Cerebellar cortex (tissue), 1 donor: ENCODE measurements around the gene SH2B3.
A peak's percentile ranks its signal among the peaks of the same experiment; 100 is the strongest.
"Not testable (repeated sequence)": the region's sequence is repeated elsewhere in the genome, so short reads cannot be mapped to it uniquely, and the experiment has no call there.

Experiments used
- DNase-seq: peaks from one replicate; pipeline ENCODE4 v3.0.0-alpha.2; 2015; ENCODE audit warnings: low spot score

Gene SH2B3

GRCh38 chr12:111405859-111406473 lies at the start of gene SH2B3:
SH2B3 (plus strand) TSS chr12:111405923; CDS start chr12:111418146, 12,223 bp downstream.
- no peak for DNase-seq

- DNase-seq = no peak
Measured at GRCh38 chr12:111359231-111359913, 46.4 kb upstream of the SH2B3 start.

GRCh38 chr12:111359914-111360276 lies 45.8 kb upstream of the SH2B3 start:
- no peak for DNase-seq

GRCh38 chr12:111360325-111360930 lies 45.3 kb upstream of the SH2B3 start:
- DNase-seq = no peak

GRCh38 chr12:111361073-111361716 lies 44.5 kb upstream of the SH2B3 start:
- DNase-seq = no peak

GRCh38 chr12:111361717-111362576 lies 43.8 kb upstream of the SH2B3 start:
- DNase-seq = no peak

- DNase-seq = no peak
Measured at GRCh38 chr12:111362687-111363475, 42.8 kb upstream of the SH2B3 start.

- DNase-seq = no peak
Measured at GRCh38 chr12:111363578-111363977, 42.1 kb upstream of the SH2B3 start.

GRCh38 chr12:111366075-111366474 lies 39.6 kb upstream of the SH2B3 start:
- no peak for DNase-seq

GRCh38 chr12:111366583-111366982 lies 39.1 kb upstream of the SH2B3 start:
- no peak for DNase-seq

- DNase-seq = peak; percentile 12
Measured at GRCh38 chr12:111367661-111368221, 38.0 kb upstream of the SH2B3 start.

GRCh38 chr12:111368291-111368787 lies 37.4 kb upstream of the SH2B3 start:
- DNase-seq = peak; percentile 6

GRCh38 chr12:111368788-111369495 lies 36.8 kb upstream of the SH2B3 start, which contains the start of gene PHETA1:
PHETA1 (minus strand) TSS chr12:111369095; CDS start chr12:111363427, 5,668 bp downstream.
- DNase-seq = peak; percentile 91

GRCh38 chr12:111369496-111370220 lies 36.1 kb upstream of the SH2B3 start:
- DNase-seq = no peak

- DNase-seq = not testable (repeated sequence)
Measured at GRCh38 chr12:111373231-111373630, 32.5 kb upstream of the SH2B3 start.

GRCh38 chr12:111377440-111377839 lies 28.3 kb upstream of the SH2B3 start:
- DNase-seq = no peak

- DNase-seq = no peak
Measured at GRCh38 chr12:111379942-111380554, 25.7 kb upstream of the SH2B3 start.

GRCh38 chr12:111384596-111384995 lies 21.1 kb upstream of the SH2B3 start:
- no peak for DNase-seq

- DNase-seq = no peak
Measured at GRCh38 chr12:111386885-111387284, 18.8 kb upstream of the SH2B3 start.
